OCI-LY7 (cell line): Measurements from ENCODE around the gene LIPC. TPM values are rescaled to one million over a fixed set of nuclear protein-coding genes. Genes with fewer than 3 reads are reported as not detected.

ENCODE experiments used
- BruUV-seq: library from RNA; stranded (reverse); fragments of 400-500 nt; replicated peaks from 2 replicates; lab custom pipeline; 2021; lab: Mats Ljungman, UMichigan
- CTCF ChIA-PET: fragments of 300-600 bp; sonication (Branson Sonifier 250); formaldehyde crosslinking; loops from one replicate; lab custom pipeline; 2022; ENCODE audit warnings: antibody characterized with exemption; ENCODE audit not compliant: unreplicated experiment; lab: Charles Lee
- POLR2A ChIA-PET: fragments of 300-600 bp; sonication (Branson Sonifier 250); formaldehyde crosslinking; loops from one replicate; lab custom pipeline; 2022; ENCODE audit warnings: antibody characterized with exemption; lab: Charles Lee
- DNase-seq: peaks from one replicate; pipeline ENCODE4 v3.0.0-alpha.2; 2015; ENCODE audit warnings: low spot score
- H2AFZ ChIP-seq: fragments of 200-600 bp; sonication (generic), shearing (Covaris generic); 2 replicates; pipeline ENCODE4 v1.6.1; 2014; ENCODE audit warnings: mild to moderate bottlenecking, antibody characterized with exemption, low read length, moderate library complexity
- H3K27ac ChIP-seq: fragments of 200-600 bp; sonication (generic); 2 replicates; pipeline ENCODE4 v1.5.1; 2014; ENCODE audit warnings: mixed run types, low read depth, mild to moderate bottlenecking, moderate library complexity, low read length, inconsistent platforms; ENCODE audit not compliant: poor library complexity, severe bottlenecking
- H3K36me3 ChIP-seq: fragments of 200-600 bp; sonication (generic); 2 replicates; pipeline ENCODE4 v1.6.1; 2014; ENCODE audit warnings: mild to moderate bottlenecking, antibody characterized with exemption, low read length, moderate library complexity, mixed read lengths; ENCODE audit not compliant: insufficient read depth
- H3K4me1 ChIP-seq: fragments of 200-600 bp; sonication (generic); 2 replicates; pipeline ENCODE4 v1.5.1; 2014; ENCODE audit warnings: mild to moderate bottlenecking, low read length; ENCODE audit not compliant: insufficient read depth, poor library complexity, severe bottlenecking
- H3K4me2 ChIP-seq: fragments of 200-600 bp; sonication (generic); 2 replicates; pipeline ENCODE4 v1.6.1; 2014; ENCODE audit warnings: mild to moderate bottlenecking, low read length
- H3K4me3 ChIP-seq: fragments of 200-600 bp; sonication (generic); 2 replicates; pipeline ENCODE4 v1.5.1; 2014; ENCODE audit warnings: mild to moderate bottlenecking, low read depth, low read length; ENCODE audit not compliant: poor library complexity, severe bottlenecking
- H3K79me2 ChIP-seq: fragments of 200-600 bp; sonication (generic); 2 replicates; pipeline ENCODE4 v1.6.1; 2016; ENCODE audit warnings: low read depth, mild to moderate bottlenecking, low read length, moderate library complexity, mixed read lengths; ENCODE audit not compliant: insufficient read depth
- H3K9me2 ChIP-seq: fragments of 200-600 bp; sonication (generic); 2 replicates; pipeline ENCODE4 v1.6.1; 2016; ENCODE audit warnings: mild to moderate bottlenecking, low read length, mixed read lengths; ENCODE audit not compliant: insufficient read depth
- H3K9me3 ChIP-seq: fragments of 200-600 bp; sonication (generic); 2 replicates; pipeline ENCODE4 v1.6.1; 2014; ENCODE audit warnings: mild to moderate bottlenecking, mixed run types, low read length, mixed read lengths
- H4K20me1 ChIP-seq: fragments of 200-600 bp; sonication (generic); 2 replicates; pipeline ENCODE4 v1.6.1; 2014; ENCODE audit warnings: mild to moderate bottlenecking, antibody characterized with exemption, low read length, moderate library complexity, mixed read lengths; ENCODE audit not compliant: insufficient read depth
- EZH2phosphoT487 ChIP-seq: fragments of 200-600 bp; sonication (generic); IDR thresholded peaks from 2 replicates; pipeline ENCODE4 v1.6.1; 2018; ENCODE audit warnings: low read depth, borderline replicate concordance, mild to moderate bottlenecking, mixed run types, antibody characterized with exemption, low read length, moderate library complexity, mixed read lengths
- intact Hi-C: fragments of 100-400 bp; cut with micrococcal nuclease; formaldehyde crosslinking; loops from one replicate; pipeline ENCODE4 v1.10.0; 2022; ENCODE audit not compliant: unreplicated experiment
- total RNA-seq, 2 experiments: library from RNA; depleted of rRNA in 1 of 2; stranded (reverse); fragments of >200 nt in 1 of 2; shearing (Covaris generic) in 1 of 2; gene quantifications; 2 replicates each; pipeline ENCODE4 v1.2.3, GENCODE V29; 2014 to 2022
- TF ChIP-seq, protein P1 (sequence below): fragments of 200-600 bp; sonication (generic); conservative IDR thresholded peaks from 2 replicates; pipeline ENCODE4 v1.5.1; 2014; ENCODE audit warnings: mild to moderate bottlenecking, antibody characterized with exemption, low read length, moderate library complexity, mixed read lengths

LIPC gene
- total RNA-seq, 2 experiments from 2014 or later: 0.50 TPM; not detected in 1

DNA sequence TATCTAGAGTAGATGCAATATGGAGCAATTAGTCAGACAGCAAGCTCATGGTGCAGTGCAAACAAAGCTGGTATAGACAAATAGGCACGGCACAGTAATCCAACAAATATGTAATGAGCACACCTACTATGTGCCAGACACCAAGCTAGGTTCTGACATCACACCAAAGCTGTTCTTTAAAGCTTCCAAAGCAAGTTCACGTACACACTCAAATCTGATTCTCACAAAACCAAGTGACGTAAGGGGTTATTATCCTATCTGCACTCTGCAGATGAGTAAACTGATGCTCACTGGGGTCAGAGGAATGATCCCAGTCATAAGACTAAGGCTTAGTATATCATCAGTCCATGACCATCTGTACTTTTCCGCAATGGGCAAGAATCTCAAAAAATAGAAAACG is 27.8 kb upstream of the LIPC start:
- H3K36me3 ChIP-seq: no peaks in the 10 kb centered on the region
- H3K9me2 ChIP-seq: no peaks in the 10 kb centered on the region
- CTCF ChIA-PET: no interaction called here
- no peak overlapping the region for H3K4me2 ChIP-seq
- no peak for DNase-seq
- H3K9me3 ChIP-seq: no peaks in the 10 kb centered on the region
- intact Hi-C loops: no loop called here
- H3K79me2 ChIP-seq: no peaks in the 10 kb centered on the region
- no TSS peak for BruUV-seq
- POLR2A ChIA-PET: interaction anchor here (0.7 kb wide), 1 partner anchor 58 kb away, joined by 3 read pairs; no protein-coding TSS in a partner anchor
- no peak overlapping the region for H2AFZ ChIP-seq
- H3K27ac ChIP-seq: no peak overlapping the region
- no peaks in the 10 kb centered on the region for H4K20me1 ChIP-seq
- H3K4me3 ChIP-seq: no peak overlapping the region
- H3K4me1 ChIP-seq: no peaks in the 10 kb centered on the region
- TF ChIP-seq EZH2phosphoT487: no peak
- TF ChIP-seq, protein P1, sequence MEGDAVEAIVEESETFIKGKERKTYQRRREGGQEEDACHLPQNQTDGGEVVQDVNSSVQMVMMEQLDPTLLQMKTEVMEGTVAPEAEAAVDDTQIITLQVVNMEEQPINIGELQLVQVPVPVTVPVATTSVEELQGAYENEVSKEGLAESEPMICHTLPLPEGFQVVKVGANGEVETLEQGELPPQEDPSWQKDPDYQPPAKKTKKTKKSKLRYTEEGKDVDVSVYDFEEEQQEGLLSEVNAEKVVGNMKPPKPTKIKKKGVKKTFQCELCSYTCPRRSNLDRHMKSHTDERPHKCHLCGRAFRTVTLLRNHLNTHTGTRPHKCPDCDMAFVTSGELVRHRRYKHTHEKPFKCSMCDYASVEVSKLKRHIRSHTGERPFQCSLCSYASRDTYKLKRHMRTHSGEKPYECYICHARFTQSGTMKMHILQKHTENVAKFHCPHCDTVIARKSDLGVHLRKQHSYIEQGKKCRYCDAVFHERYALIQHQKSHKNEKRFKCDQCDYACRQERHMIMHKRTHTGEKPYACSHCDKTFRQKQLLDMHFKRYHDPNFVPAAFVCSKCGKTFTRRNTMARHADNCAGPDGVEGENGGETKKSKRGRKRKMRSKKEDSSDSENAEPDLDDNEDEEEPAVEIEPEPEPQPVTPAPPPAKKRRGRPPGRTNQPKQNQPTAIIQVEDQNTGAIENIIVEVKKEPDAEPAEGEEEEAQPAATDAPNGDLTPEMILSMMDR: no peak

DNA sequence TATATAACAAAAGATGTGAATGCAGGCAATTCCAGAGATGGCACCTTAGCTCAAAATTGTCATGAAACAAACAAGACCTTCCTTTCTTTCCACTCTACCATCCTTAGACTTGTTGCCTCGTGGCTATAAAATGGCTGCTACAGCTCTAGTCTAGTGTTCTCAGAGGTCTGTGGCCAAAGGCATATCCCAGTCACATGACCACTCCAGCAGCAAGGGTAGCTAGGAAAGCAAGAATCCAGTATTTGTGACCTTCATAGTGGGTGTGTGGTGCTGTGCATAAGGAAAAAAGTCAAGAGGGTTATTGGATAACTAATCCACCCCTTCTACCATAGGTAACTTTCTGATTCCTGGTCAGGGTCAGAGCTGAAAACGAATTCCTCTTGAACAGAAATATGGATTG is 27.1 kb upstream of the LIPC start:
- peaks cover 5% of the 10 kb centered on the region for H3K4me1 ChIP-seq
- H3K4me3 ChIP-seq: no peak overlapping the region
- H2AFZ ChIP-seq: no peak overlapping the region
- H3K27ac ChIP-seq: no peak overlapping the region
- BruUV-seq: no TSS peak
- intact Hi-C loops: no loop called here
- H3K9me2 ChIP-seq: no peaks in the 10 kb centered on the region
- H3K36me3 ChIP-seq: no peaks in the 10 kb centered on the region
- no peaks in the 10 kb centered on the region for H3K9me3 ChIP-seq
- H3K4me2 ChIP-seq: no peak overlapping the region
- ChIA-PET POLR2A (interaction anchor here (0.5 kb wide), 1 partner anchor 410 kb away, joined by 4 read pairs; no protein-coding TSS in a partner anchor), CTCF (no interaction called here)
- no peak for DNase-seq
- no peaks in the 10 kb centered on the region for H4K20me1 ChIP-seq
- no peaks in the 10 kb centered on the region for H3K79me2 ChIP-seq
- TF ChIP-seq, protein P1: no peak
- TF ChIP-seq EZH2phosphoT487: no peak

DNA sequence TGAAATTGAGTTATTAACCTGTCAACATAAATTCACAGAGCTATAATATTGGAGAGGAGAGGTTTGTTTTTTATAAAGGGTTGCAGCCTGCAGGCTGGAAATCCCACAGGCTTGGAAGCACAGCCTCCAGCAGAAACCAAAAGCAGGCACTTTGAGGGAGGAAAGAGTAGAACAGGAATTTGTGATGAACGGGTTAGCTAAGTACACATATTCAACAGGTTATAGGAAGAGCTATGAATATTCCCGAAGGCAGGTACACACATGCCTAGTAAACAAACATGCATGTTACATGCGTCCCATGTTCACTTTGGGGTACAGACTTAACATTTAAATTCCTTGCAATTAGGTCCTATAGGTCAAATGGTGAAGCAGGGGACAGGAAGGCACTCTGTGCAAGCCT is 25.9 kb upstream of the LIPC start:
- Histone ChIP-seq H2AFZ (no peak overlapping the region), H3K4me1 (peaks cover 17% of the 10 kb centered on the region), H3K9me3 (no peaks in the 10 kb centered on the region), H3K36me3 (no peaks in the 10 kb centered on the region), H3K4me3 (no peak overlapping the region), H3K9me2 (no peaks in the 10 kb centered on the region), H3K27ac (no peak overlapping the region), H3K4me2 (no peak overlapping the region), H4K20me1 (no peaks in the 10 kb centered on the region), H3K79me2 (no peaks in the 10 kb centered on the region)
- no peak for DNase-seq
- intact Hi-C loops: no loop called here
- ChIA-PET CTCF (no interaction called here), POLR2A (no interaction called here)
- BruUV-seq: no TSS peak
- TF ChIP-seq, protein P1: no peak
- no peak for TF ChIP-seq EZH2phosphoT487
